Skeletal muscle cell (primary cell): Measurements from ENCODE around the gene PARD3B.
A peak's percentile ranks its signal among the peaks of the same experiment; 100 is the strongest.

Experiments
- DNase-seq: peaks from one replicate; pipeline ENCODE4 v3.0.0-alpha.2; 2010; ENCODE audit warnings: low read depth
- H3K4me3 ChIP-seq: 2 replicates; pipeline ENCODE4 v1.5.1; 2011; ENCODE audit warnings: low read depth, mild to moderate bottlenecking, control low read depth, low read length, moderate library complexity

PARD3B gene

GRCh38 chr2:205367331-205367935, 822.2 kb downstream of the PARD3B start:
- DNase-seq = no peak

GRCh38 chr2:205369813-205370212, 824.5 kb downstream of the PARD3B start:
- no peak overlapping the region for H3K4me3 ChIP-seq
- no peak for DNase-seq

More at GRCh38 chr2:205367331-205367935, 822.2 kb downstream of the PARD3B start:
- H3K4me3 ChIP-seq = no peak overlapping the region

GRCh38 chr2:205370726-205371125, 825.5 kb downstream of the PARD3B start:
- no peak for DNase-seq
- no peak overlapping the region for H3K4me3 ChIP-seq

GRCh38 chr2:205372141-205372540, 826.9 kb downstream of the PARD3B start:
- H3K4me3 ChIP-seq = no peak overlapping the region
- no peak for DNase-seq

- no peak overlapping the region for H3K4me3 ChIP-seq
- no peak for DNase-seq
These were observed 830.5 kb downstream of the PARD3B start for GRCh38 chr2:205375461-205376448.

- no peak overlapping the region for H3K4me3 ChIP-seq
- DNase-seq = no peak
These were observed 832.0 kb downstream of the PARD3B start for GRCh38 chr2:205377324-205377723.

- no peak for DNase-seq
- no peak overlapping the region for H3K4me3 ChIP-seq
These were observed 838.3 kb downstream of the PARD3B start for GRCh38 chr2:205383601-205384000.

GRCh38 chr2:205386109-205386508, 840.8 kb downstream of the PARD3B start:
- no peak overlapping the region for H3K4me3 ChIP-seq
- peak; percentile 54 for DNase-seq

- H3K4me3 ChIP-seq = no peak overlapping the region
- DNase-seq = no peak
These were observed 842.2 kb downstream of the PARD3B start for GRCh38 chr2:205387350-205388055.

GRCh38 chr2:205390866-205391265, 845.6 kb downstream of the PARD3B start:
- DNase-seq = no peak
- no peak overlapping the region for H3K4me3 ChIP-seq

GRCh38 chr2:205401511-205401910, 856.2 kb downstream of the PARD3B start:
- DNase-seq = no peak
- no peak overlapping the region for H3K4me3 ChIP-seq

GRCh38 chr2:205402011-205402410, 856.7 kb downstream of the PARD3B start:
- no peak overlapping the region for H3K4me3 ChIP-seq
- no peak for DNase-seq

- DNase-seq = peak; percentile 54
These were observed 858.1 kb downstream of the PARD3B start for GRCh38 chr2:205403244-205403825.

GRCh38 chr2:205405194-205405593, 859.9 kb downstream of the PARD3B start:
- H3K4me3 ChIP-seq = no peak overlapping the region
- DNase-seq = no peak

More at GRCh38 chr2:205403244-205403825, 858.1 kb downstream of the PARD3B start:
- H3K4me3 ChIP-seq = no peak overlapping the region

- H3K4me3 ChIP-seq = no peak overlapping the region
- DNase-seq = peak; percentile 76
These were observed 860.5 kb downstream of the PARD3B start for GRCh38 chr2:205405752-205406151.

- DNase-seq = no peak
- no peak overlapping the region for H3K4me3 ChIP-seq
These were observed 862.7 kb downstream of the PARD3B start for GRCh38 chr2:205407984-205408383.

- no peak for DNase-seq
- no peak overlapping the region for H3K4me3 ChIP-seq
These were observed 863.4 kb downstream of the PARD3B start for GRCh38 chr2:205408696-205409095.

GRCh38 chr2:205409411-205409810, 864.1 kb downstream of the PARD3B start:
- no peak overlapping the region for H3K4me3 ChIP-seq
- no peak for DNase-seq

GRCh38 chr2:205411558-205411957, 866.3 kb downstream of the PARD3B start:
- DNase-seq = no peak

GRCh38 chr2:205424326-205424725, 879.1 kb downstream of the PARD3B start:
- DNase-seq = no peak
- H3K4me3 ChIP-seq = no peak overlapping the region

More at GRCh38 chr2:205411558-205411957, 866.3 kb downstream of the PARD3B start:
- H3K4me3 ChIP-seq = no peak overlapping the region
